HCEC 1CT (cell line): ENCODE measurements around the gene SGMS1.
"Not testable (repeated sequence)": the region's sequence is repeated elsewhere in the genome, so short reads cannot be mapped to it uniquely, and the experiment has no call there.

Experiments used
- DNase-seq: peaks from one replicate; pipeline ENCODE4 v3.0.0-alpha.2; 2017

The SGMS1 gene

DNA sequence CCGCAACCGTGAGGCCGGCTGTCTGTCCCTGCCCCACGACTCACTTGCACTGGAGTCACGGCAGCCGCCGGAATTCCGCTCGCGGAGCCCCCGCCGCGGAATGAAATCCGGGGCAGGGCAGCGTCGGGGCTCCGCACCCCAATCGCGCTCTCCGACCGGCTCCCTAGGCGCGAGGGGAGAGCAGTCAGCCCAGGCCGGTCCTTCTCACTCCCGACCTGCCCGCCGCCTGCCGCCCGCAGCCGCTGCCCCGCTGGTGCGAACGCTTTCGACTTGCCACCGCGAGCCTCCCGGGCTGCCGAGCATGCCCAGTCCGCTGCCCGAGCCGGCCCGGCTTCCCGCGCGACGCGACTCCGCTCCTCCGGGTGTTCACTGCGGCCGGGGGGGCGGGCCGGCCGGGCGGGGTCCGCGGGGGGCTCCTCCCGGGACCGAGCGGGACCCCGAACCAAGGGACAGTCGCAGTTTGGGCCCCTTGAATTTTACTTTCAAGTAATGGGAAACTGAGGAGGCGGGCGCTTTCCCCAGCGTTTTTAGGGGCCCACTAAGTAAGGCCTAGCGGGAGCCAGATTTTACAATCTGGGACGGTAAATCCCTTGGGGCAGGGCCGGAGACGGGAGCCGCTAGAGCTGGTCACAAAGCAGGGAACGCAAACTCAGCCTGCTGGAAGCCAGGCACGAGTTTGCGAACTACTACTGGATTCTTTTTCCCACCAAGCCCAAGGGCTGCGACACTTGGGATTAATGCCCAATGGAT, at the start of gene SGMS1:
Gene SGMS1 (minus strand): TSS at position 294 of the 750 bp plus-strand sequence. CDS start 279,842 bp downstream, outside the sequence.
- peak; percentile 83 for DNase-seq

DNA sequence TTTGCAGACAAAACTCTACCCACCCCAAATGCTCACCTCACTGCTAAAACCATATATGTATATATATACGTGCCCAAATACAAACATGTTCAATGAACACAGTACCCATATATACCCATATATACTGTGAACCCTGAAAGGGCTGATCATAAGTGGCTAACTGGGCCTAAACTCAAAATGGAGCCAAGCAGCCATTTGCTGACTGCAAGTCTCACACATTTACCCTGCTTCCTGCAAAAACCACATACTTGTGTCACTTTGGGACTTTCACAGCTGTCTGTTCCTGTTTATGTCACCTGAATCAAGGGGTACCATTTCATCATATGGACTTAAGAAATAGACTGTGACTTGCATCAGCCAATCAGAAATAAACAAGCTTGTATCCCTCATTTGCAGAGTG, 48.4 kb upstream of the SGMS1 start:
- not testable (repeated sequence) for DNase-seq

DNA sequence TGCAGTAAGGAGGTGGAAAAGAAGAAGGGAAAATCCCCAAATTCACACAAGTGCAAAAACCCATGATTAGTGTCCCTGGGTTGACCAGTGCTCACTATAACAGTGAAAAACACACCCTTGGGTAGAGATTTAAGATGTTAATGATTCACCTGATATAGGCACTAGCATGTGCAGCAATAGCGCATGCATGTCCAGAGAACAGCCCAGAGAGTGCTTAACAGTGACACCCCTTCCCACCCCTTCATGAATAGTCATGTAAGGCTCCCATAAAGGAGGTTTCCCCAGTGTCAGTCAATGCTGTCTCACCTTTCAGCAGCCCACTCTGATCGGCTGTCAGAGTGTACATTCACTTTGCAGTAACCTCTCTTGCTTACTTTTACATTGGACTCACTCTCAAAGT, 47.9 kb upstream of the SGMS1 start:
- DNase-seq, result not testable (repeated sequence)

DNA sequence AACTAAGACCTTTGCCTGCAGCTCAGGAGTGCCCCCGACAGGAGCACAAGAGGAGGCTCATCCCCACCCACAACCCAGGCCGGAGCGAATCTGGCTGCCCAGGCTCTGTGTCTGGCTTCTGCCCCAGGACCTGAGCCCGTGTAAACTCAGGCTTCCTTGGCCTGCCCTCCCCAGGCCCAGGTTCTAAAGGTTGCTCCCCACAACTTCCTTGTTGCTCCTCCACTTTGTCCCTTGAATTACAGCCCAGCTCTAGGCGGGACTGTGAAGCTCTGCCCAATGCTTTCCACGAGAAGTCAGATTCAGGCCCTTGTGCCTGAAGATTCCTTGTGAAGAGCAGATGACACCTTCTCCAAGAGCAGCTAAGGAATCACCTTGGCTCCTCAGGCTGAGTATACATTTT, 46.2 kb upstream of the SGMS1 start:
- DNase-seq, result not testable (repeated sequence)

DNA sequence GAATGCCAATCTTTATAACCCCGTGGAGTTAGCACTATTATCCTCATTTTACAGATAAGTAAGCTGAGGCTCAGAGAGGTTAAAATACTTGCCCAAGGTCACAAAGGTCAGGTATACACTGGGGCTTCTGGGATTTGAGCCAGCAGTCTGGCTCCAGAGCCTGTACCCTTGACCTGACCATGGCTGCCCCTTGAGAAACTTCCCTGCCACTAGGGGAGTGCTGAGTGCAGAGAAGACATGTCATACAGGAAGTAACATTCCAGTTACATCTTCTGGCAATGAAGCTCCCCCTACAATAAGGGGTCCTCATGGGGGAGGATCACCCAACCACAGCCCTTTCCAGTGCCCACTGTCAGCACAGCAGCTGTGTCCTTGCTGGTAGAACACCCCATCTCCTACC, 43.6 kb upstream of the SGMS1 start:
- DNase-seq, result not testable (repeated sequence)

DNA sequence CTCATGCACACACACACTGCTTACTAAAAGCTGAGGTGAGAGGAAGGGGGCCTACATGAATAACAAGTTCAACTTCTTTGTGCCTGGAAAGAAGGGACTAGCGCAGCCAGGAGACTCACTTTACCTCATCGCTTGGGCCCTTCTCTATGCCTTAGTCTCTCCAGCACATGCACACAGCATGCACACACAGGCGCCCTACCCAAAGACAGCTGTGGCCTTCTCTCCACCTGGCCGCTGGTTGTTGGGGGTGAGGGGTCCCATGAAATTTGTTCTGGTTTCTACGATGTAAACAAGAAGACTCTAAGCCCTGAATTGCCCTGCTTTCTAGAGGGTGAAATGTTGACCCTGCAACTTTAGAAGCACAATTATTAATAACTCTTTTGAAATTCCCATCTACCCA, 38.7 kb upstream of the SGMS1 start:
- DNase-seq, result not testable (repeated sequence)

DNA sequence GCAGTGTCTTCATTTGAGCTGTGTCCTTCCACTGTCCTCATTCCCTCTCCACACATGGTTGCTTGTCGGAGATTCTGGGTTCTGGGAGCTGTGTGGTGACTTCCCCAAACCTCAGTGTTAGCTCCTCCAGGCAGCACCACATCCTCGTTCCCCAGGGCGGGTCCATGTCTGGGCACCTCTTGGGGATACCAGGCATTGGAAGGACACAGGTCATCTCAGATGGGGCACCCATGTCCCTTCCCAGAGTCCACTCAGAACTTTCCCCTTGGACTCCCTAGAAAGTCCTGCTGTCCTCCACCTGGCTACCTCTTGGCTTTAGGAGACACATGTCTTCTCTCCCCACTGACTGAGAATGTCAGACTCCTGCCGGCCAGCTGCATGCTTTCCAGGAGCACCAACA, 37.8 kb upstream of the SGMS1 start:
- not testable (repeated sequence) for DNase-seq

DNA sequence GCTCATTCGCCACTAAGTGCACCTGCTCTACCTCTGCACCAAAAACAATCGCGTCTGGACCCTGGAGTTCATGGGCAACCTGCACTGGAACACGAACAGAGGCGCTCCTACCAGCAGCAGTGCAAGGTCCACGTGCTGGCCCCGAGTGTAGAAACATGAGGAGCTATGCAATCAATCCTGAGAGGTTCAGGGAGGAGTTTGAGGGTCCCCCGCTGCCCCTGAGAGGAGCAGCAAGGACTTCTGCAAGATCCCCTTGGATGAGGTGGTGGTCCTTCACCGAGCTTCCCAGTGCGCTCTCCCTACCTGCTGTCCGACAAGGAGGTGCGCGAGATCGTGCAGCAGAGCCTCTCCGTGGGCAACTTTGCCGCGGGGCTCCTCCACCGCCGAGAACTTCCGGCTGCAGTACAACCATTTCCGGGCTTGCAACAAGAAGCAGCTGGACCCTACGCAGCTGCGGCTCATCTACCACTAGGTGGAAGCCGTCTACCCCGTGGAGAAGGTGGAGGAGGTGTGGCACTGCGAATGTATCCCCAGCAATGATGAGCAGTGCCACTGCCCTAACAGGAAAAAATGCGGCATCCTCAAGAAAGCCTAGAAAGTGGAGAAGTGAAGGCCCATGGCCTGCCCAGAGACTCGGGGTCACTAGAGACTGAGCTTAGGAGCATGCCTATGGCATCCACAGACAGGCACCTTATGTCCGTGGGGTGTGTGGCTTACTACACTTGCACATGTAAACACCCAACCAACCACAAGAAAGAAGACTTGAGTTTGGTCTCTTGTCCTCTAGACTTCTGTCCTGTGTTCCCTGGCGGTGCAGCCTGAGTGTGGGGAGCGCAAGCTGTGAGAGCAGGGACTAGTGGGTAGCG, 36.3 kb upstream of the SGMS1 start:
- DNase-seq, result not testable (repeated sequence)

DNA sequence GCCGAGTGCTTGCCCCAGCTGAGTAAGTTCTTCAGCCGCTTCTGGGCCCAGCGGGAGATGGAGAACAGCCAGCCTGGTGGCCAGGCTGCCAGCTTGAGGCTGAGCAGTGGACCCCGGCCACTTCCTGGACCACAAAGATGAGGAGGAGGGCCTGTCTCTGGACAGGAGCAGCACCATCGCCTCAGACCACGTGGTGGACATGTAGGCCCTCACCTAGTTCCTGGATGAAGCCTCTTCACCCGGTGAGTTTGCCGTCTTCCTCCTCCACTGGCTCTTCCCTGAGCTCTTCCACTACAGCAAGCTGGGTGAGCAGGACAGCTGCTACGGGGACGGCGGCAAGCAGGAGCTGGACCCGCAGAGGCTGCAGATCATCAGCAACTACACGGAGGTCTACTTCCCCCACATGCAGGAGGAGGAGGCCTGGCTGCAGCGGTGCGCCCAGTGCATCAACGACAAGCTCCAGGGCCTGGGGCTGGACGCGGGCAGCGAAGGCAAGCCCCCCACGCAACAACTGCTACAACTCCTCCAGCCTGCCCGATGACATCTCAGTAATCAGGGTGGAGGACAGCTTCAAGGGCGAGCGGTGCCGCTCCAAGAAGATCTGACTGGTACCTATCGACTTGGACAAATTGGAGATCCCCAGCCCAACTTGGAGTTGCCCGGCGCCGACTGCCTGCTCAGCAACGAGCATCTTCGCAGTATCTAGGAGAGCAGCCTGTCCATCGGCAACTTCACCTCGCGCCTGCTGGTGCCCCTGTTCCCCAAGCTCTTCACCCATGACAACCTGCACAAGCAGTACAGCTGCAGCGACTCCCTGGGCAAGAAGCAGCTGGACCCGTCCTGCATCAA, 35.5 kb upstream of the SGMS1 start:
- not testable (repeated sequence) for DNase-seq

DNA sequence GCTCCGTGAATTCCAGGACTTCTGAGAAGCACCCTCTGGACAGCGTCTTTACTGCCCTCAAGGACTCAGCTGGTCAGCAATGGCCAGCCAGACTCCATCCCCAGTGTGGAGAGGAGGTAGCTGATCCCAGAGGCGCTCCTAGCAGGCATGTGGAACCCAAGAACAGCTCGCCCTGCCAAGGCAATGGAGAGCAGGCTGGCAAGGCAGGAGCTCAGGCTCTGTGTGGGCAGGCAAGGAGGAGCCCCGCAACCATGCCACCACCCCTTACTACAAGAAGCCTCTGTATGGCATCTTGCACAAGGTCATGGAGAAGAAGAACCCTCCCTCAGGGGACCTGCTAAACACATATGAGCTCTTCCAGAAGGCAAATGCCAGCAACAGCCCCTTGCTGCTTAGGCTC, 34.4 kb upstream of the SGMS1 start:
- DNase-seq, result no peak

DNA sequence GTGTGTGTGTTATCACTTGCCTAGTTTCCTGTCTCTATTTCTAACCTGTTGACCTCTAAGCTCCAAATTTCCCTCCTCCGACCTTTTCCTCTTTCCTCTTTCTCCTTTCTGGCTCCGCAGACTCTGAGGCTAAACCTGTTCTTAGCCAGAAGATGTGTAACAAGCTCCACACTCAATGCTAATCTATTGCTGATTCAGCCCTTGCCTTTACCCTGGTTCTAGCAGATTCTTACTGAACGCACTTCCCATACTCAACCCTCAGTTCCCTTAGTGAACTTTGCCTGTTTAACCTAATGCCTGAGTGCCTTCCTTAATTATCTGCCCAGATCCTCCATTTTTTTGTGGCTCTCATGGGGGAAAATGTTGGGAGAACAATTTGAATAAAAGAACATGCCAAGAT, 30.0 kb upstream of the SGMS1 start:
- DNase-seq, result no peak

DNA sequence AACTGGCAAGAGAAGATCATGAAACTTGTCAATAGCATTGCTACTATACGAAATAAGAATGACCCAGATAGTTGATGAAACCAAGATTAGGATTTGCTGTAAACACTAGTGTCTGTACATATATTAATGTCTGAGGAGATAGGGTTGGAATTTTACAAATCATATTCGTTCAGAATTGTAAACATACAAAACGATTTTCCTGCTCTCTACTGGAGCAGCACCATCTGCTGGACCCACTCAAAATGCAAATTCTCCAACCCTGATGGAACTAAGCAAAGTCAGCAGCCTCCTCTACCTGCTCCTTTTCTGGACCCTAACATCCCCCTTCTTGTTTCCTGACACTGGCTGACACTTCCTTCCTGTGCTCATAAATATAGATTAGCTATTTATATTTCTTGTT, 29.4 kb upstream of the SGMS1 start:
- DNase-seq, result peak; percentile 45

DNA sequence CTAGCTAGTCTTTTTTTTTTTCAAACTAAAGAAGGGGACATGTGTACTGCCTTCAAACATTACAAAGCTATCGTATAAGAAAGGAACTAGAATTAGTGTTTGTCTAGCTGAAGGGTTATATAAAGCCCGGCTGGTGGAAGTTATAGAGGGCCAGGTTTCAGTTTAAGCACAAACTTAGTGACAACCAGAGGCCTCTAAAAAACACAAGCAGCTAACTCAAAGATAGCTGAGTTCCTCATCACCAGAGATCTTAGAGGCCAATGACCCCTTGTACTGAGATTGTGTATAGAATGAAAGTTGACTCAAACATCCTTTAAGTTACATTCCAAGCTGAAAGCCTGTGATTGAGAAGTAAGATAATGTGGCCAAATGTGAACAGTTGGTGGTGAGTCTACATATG, 28.1 kb upstream of the SGMS1 start:
- DNase-seq, result no peak

DNA sequence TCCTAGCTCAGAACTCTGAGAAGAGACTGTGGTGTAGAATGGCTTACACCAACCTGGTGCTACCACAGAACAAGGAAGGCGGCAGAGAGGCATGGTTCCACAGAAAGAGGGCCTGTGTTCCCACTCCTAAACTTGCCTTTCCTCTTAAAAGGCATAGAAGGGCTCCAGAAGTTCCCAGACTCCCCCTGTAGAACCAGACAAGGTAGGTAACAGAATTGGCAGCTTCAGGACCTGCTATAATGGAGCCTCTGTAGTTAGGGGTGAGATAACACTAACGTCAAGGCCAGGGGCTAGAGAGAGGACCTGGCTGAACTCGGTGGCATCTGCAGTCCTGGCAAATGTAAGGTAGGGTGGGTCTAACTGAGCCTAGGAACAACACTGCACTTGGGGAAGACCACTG, 26.7 kb upstream of the SGMS1 start:
- DNase-seq, result no peak

DNA sequence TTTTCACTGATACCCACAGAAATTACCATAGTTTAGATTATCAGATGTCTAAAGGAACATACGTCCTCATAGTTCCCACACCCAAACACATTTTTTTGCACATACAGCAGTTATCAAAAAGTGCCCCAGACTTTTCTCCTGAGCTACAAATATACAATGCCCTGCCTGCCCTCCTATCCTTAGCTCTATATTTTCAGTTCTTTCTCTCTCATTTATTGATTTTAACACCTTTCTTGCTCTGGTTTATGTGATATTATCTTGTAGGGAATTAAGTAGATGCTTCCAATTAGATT, 25.1 kb upstream of the SGMS1 start:
- DNase-seq, result no peak

DNA sequence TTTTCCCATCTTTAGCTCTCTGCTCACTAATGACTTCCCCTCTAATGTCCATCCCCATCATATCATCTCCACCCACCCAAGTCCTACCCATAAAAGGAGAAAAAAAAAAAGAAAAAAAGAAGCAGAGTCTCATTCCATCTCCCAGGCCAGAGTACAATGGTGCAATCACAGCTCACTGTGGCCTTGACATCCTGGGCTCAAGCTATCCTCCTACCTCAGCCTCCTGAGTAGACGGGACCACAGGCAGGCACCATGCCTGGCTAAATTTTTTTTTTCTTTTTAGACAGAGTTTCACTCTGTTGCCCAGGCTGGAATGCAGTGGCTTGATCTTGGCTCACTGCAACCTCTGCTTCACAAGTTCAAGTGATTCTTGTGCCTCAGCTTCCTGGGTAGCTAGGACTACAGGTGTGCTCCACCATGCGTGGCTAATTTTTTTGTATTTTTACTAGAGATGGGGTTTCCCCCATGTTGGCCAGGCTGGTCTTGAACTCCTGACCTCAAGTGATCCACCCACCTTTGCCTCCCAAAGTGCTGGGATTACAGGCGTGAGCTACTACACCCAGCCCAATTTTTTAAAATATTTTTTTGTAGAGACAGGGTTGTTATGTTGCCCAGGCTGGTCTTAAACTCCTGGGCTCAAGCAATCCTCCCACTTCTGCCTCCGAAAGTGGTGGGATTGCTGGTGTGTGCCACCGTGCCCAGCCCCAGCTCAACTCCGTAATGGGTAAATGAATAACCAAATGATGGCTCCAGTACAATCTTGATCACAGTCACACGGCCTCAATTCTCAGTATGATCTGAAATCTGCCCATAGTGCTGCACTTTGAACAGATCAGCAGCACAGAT, 24.6 kb upstream of the SGMS1 start:
- no peak for DNase-seq

DNA sequence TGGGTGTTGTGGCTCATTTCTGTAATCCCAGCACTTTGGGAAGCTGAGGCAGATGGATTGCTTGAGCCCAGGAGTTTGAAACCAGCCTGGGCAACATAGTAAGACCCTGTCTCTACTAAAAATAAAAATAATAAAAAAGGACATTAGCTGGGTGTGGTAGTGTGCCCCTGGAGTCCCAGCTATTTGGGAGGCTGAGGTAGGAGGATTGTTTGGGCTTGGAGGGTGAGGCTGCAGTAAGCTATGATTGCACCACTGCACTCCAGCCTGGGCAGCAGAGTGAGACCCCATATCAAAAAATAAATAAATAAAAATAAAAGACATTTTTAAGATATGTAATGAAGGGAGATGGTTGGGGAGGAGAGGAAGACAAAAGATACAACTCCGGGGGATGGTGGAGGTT, 23.6 kb upstream of the SGMS1 start:
- not testable (repeated sequence) for DNase-seq

DNA sequence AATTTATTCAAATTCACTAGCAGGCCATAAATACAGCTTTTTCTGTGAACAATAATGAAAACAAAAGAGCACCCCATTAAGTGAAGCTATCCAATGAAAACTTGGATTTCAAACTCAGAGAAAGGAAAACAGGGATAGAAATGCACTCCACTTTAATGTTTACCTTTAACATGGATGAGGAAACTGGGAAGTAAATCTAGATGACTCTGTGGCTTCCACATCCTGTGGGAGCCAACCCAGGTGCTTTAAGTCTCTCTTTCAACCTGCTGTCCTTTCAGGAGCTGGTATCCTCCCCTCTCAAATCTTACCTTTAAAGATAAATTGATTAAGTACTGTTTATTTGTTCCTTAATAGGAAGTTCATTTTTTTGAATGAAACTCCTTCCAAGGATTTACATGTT, 21.5 kb upstream of the SGMS1 start:
- no peak for DNase-seq

DNA sequence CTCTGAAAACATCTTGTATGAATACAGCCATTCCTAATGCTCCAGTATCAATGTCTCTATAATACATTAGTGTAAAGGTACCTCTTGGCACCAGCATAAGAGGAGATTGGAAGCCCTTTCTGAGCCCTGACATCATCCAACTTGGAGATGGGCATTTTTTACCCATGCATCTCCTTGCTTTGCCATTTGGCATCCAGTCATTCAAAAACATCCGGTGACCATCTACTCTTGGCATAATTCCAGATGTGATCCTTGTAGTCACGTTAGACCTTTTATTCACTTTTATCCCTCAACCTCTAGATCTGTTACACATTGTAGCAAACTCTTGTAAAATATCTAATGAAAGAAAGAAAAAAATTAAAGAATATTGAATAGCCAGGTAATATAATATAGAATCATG, 17.9 kb upstream of the SGMS1 start:
- DNase-seq, result no peak

DNA sequence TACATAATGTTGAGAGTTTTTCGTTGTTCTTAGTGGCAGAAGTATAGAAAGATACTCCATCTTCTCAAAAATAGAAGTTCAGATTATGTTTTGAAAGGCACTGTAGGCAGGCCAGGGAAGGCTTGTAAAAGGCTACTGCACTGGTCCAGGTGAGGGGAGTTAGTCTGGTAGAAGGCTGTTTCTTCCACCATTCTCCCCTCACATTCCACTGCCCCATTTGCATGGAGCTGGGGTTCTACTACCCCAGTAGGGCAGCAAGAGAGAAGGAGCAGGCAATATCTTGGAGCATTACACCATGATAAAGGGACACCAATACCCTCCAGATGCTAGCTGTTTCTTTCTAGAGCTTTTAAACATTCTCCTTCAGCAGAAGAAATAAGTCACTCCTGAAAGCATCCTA, 16.5 kb upstream of the SGMS1 start:
- no peak for DNase-seq

DNA sequence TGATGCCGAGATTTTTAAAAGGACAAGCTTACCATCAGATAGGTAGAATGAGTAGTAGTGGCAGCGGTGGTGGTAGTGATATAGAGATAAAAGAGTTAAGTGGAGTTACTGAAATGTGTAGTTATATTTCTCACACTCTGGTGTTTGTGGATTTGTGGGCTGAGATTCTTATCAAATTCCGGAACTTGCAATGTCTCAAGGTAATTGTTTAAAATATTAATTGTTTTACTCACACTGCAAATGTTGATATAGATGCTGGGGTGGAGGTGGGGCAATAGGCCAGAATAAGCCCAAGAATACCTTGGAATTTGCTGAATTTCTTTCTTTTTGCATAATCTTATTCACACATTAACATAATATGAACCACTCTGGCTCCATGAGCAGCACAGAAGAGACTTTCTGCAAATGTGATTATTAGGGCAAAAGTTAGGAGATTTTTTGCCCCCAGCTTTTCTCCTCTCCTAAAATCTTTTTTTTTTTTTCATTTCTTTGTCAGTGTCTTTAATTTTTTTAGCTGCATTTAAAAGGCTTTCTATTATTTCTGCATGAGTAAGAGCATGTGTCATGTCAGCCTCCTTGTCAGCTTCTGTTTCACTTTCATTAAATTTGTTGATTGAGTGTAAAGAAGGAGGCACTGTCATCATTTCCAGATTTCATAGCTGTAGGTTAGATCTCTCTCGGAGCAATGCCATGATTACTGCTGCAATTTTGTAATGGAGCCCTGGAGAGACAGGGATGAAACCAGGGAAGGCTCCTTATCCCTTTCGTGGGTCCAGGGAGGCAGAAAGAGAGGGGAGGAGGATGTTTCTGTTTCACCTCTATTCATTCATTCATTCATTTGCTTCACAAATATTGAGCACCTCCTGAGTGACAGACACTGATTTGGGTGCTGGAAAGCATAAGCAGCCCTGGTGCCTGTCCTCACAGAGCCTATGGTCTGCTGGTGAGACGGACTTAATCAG, 13.1 kb upstream of the SGMS1 start:
- peak; percentile 14 for DNase-seq
